HG03280 (cell line): Measurements from ENCODE around the gene THADA.
A peak's percentile ranks its signal among the peaks of the same experiment; 100 is the strongest.
"Not testable (repeated sequence)": the region's sequence is repeated elsewhere in the genome, so short reads cannot be mapped to it uniquely, and the experiment has no call there.

Experiments
- ATAC-seq: cut with Tn5 transposase; IDR thresholded peaks from one replicate; pipeline ENCODE4 v1.9.1; 2021; ENCODE audit warnings: mild to moderate bottlenecking, moderate library complexity; ENCODE audit not compliant: unreplicated experiment

The THADA gene

GRCh38 chr2:43540021-43540779 is 55.6 kb downstream of the THADA start:
- no peak for ATAC-seq

- ATAC-seq, result no peak
Measured at GRCh38 chr2:43539436-43539835, 56.4 kb downstream of the THADA start.

- ATAC-seq, result no peak
Measured at GRCh38 chr2:43538034-43538670, 57.7 kb downstream of the THADA start.

DNA sequence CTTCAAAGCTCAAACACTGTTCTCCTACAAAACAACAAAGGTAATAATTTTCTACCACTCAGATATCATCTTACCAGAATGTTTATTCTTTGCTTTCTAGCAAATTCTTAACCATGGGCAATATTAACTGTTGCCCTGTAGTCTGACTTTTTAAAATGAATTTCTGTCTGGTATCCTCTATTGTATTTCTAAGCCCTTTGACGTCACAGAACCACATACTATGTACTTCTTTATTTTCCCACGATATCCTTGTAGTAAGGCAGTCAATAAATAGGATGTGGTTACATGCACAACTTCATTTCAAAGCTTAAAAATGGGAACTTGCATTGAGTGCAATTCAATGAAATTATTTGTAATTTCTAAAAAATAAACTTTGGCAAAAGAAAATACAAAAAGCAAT is 58.7 kb downstream of the THADA start:
- no peak for ATAC-seq

DNA sequence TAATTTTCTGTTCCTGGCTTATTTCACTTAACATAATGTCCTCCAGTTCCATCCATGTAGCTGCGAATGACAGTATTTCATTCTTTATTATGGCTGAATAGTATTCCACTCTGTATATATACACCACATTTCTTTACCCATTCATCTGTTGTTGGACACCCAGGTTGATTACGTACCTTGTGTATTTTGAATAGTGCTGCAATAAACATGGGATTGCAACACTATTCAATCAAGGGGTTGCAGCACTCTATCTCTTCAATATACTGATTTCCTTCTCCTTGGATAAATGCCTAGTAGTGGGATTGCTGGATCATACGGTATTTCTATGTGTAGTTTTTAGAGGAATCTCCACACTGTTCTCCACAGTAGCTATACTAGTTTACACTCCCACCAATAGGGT is 61.3 kb downstream of the THADA start:
- no peak for ATAC-seq

DNA sequence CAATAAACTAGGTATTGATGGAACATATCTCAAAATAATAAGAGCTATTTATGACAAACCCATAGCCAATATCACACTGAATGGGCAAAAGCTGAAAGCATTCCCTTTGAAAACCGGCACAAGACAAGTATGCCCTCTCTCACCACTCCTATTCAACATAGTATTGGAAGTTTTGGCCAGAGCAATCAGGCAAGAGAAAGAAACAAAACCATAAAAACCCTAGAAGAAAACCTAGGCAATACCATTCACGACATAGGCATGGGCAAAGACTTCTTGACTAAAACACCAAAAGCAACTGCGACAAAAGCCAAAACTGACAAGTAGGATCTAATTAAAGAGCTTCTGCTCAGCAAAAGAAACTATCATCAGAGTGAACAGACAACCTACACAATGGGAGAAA is 63.3 kb downstream of the THADA start:
- not testable (repeated sequence) for ATAC-seq

- ATAC-seq, result no peak
Measured at GRCh38 chr2:43531251-43531650, 64.6 kb downstream of the THADA start.

GRCh38 chr2:43526994-43527393 is 68.8 kb downstream of the THADA start:
- no peak for ATAC-seq

- ATAC-seq, result no peak
Measured at GRCh38 chr2:43525506-43525905, 70.3 kb downstream of the THADA start.

- no peak for ATAC-seq
Measured at GRCh38 chr2:43524177-43524965, 71.5 kb downstream of the THADA start.

DNA sequence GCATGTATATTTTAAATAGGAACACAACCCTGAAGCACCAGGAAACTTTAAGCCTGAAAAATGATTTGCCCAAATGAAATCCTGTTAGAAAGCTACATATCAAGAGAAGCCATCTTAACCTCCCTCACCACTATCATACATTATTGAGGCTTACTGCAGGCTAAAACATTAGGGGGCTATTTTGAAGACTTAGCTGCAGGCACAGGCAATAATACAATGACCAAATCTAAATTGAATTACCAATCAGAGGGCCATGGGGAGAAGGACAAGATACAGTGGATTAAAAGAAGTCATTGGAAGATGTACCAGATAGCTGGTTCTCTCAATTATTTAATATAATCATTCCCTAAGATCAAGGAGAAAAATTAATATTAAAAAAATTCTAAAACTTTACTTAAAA is 73.7 kb downstream of the THADA start:
- ATAC-seq, result no peak

DNA sequence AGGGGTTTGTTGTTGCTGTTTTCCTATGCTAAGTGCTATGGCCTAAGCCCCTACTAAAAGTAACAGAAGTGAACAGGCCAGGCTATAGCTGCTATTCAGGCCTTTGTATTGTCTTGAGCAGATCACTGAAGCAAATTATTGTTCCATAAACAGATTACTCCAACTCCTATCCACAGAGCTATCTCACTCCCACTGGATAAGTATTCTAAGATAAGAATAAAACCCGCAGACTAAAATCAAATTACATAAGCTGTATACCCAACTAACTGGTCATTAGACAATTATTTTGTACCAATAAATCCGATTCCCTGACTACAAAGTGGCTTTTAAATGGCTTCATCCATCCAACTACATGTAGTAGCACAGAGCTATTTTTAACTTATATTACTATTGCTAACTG is 74.3 kb downstream of the THADA start:
- ATAC-seq, result no peak

- no peak for ATAC-seq
Measured at GRCh38 chr2:43520919-43521318, 74.9 kb downstream of the THADA start.

DNA sequence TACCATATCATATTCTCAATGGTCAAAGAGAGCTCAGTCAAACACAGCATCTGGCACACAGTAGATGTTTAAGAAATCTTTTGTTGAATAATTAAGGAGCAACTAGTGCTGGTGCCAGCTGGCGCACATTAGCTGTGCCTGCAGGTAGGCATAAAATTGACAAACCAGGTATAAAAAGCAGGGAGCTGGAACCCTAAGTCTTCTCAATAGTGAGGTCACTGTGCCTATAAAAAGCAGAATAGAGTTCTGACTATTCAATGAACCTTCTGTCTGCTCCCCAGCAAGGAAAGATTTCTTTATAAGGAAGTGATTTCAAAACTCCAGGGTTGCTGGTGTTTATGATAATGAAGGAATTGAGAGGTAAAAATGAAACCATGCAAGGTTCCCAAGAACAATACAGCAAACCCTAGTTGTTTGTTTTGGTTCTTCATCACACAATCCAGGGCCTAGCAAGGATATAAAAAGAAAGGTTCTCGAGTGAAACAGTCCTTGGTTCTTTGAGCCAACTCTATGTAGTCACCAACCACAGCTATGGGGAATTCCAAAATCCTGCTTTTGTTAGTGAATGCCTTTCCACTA is 76.1 kb downstream of the THADA start:
- no peak for ATAC-seq

- no peak for ATAC-seq
Measured at GRCh38 chr2:43518718-43519117, 77.1 kb downstream of the THADA start.

- no peak for ATAC-seq
Measured at GRCh38 chr2:43518181-43518580, 77.7 kb downstream of the THADA start.

DNA sequence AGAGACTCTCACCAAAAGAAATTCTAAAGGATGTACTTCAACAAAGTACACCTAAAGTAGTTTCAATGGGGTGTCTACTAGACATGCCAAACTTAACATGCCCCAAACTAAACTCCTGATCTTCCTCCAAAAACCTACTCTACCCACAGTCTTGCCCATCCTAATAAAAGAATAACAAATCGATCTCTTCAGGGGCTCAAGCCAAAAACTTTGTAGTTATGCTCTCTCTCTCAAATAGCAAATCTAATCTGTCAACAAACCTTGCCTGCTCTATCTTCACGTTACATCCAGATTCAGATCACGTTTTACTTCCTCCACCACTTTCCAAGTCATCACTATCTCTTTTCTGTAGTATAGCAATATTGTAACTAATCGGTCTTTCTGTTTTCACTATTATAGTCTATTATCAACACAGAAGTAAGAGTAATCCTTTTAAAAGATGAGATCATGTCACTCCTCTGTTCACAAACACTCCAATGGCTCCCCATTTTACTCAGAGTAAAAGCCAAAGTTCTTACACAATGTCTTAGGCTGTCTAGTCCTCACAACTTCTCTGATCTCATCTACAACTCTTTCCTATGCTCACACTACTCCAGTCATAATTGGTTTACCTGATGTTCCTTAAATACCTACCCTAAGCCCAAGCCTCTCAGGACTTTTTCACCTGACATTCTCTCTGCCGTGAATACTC is 79.9 kb downstream of the THADA start:
- no peak for ATAC-seq

DNA sequence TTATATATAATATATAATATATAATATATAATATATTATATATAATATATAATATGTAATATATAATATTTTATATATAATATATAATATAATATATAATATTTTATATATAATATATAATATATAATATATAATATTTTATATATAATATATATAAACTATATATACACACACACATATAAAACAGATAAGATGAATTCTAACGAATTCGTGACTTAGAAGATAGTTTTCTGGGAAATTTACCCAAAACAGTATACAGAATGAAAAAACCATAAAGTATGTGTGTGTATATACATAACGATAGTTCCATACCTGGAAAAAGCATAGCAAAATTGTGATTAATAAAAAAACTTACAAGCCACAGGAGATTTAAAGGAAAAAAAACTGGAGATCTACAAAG is 80.6 kb downstream of the THADA start:
- ATAC-seq, result no peak

GRCh38 chr2:43513796-43514195 is 82.0 kb downstream of the THADA start:
- no peak for ATAC-seq

- peak; percentile 55 for ATAC-seq
Measured at GRCh38 chr2:43513216-43513615, 82.6 kb downstream of the THADA start.

DNA sequence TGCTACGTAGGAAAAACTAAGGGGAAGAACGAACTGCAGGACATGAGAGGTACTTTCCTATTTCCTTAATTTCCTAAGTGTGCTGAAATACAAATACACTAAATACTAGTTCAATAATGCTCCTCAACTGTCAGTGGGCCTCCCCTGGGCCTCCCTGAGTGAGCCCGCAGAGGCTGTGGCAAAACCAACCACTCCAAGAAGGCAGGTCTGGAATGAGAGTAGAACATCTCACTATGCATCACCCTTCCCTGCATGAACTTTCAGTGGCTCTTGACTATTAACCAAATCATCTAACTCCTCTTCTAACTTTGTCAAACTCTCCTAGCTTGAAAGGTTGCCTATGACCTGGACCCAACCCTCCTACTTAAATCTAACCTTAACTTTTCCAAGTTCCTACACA is 84.6 kb downstream of the THADA start:
- ATAC-seq, result no peak
